ENCODE measurements around the gene HYAL2. TPM values are rescaled to one million over a fixed set of nuclear protein-coding genes. Genes with fewer than 3 reads are reported as not detected.

HYAL2 gene
- total and polyA plus RNA-seq, 9 of the 15 experiments (the other 6 are each of a cell fraction or from before 2014, with no cell fraction given) = 0.36 to 22.7 (median 11.4) TPM; not detected in 1

DNA sequence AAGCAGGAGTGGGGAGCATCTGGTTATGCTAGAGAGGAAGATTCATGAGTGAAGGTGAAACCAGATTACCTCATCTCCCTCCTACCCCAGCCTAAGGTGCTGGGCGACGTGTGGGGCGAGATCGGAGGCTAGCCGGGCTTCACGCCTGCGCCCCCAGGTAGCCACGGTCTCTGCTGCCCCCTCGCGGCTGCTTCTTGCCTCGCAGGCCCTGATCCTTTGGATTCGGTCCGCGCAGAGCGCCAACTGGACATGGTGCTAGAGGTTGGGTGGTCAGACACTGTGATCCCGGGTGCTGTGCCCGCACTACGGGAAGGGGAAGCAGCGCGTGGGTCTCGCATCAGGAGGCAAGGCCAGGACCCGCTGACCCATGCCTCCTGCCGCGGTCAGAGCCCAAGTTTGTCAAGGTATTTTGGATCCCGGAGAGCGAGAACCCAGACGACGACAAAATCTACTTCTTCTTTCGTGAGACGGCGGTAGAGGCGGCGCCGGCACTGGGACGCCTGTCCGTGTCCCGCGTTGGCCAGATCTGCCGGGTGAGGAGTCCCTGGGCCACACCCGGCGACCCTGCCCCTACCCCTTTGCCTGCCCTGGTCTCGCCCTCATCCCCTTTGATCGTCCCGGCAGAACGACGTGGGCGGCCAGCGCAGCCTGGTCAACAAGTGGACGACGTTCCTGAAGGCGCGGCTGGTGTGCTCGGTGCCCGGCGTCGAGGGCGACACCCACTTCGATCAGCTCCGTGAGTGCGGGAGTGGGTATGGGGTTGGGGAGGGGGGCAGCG, 49.4 kb downstream of the HYAL2 start:
- in situ Hi-C loops (cut with MboI) = loop anchor here (5.0 kb wide), 2 partner anchors 46 to 81 kb away; partner anchors contain the start of gene GNAT1
- H3K4me2 ChIP-seq (ENCODE audit: insufficient read depth, low read length) = peak overlapping the region; percentile 88
- POLR2A ChIA-PET = no interaction called here
- TF ChIP-seq RBM15 (IDR thresholded peaks at IDR 0.05; ENCODE audit: insufficient read depth, low read length) (no peak), KAT2B (IDR thresholded peaks at IDR 0.05; ENCODE audit: low read depth, low read length) (no peak), AFF1 (IDR thresholded peaks at IDR 0.05; ENCODE audit: low read depth in 1 of 2, partially characterized antibody in 2 of 2) (no peak), U2AF1 (optimal IDR thresholded peaks at IDR 0.05; ENCODE audit: low read depth, low read length) (no peak), SRF (CRISPR knock-in tag; IDR thresholded peaks at IDR 0.05) (no peak), ZNF282 (CRISPR knock-in tag; IDR thresholded peaks at IDR 0.05) (no peak), CBFA2T2 (conservative IDR thresholded peaks at IDR 0.05) (no peak), MTA3 (IDR thresholded peaks at IDR 0.05; ENCODE audit: borderline replicate concordance) (peak; percentile 74; the same call in 1 of the 2 replicates), ASH1L (IDR thresholded peaks at IDR 0.05; ENCODE audit: borderline replicate concordance, low read depth, partially characterized antibody) (no peak)
- TF ChIP-seq, protein P1, sequence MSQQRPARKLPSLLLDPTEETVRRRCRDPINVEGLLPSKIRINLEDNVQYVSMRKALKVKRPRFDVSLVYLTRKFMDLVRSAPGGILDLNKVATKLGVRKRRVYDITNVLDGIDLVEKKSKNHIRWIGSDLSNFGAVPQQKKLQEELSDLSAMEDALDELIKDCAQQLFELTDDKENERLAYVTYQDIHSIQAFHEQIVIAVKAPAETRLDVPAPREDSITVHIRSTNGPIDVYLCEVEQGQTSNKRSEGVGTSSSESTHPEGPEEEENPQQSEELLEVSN (IDR thresholded peaks at IDR 0.05; ENCODE audit: borderline replicate concordance in 1 of 2, extremely low read depth in 1 of 2, insufficient read depth in 1 of 2, insufficient read length in 1 of 2, low read depth in 1 of 2, low read length in 1 of 2, poor library complexity in 1 of 2, severe bottlenecking in 1 of 2) = peak in 1 of 2 experiments; percentile 6
- TF ChIP-seq, protein P2, sequence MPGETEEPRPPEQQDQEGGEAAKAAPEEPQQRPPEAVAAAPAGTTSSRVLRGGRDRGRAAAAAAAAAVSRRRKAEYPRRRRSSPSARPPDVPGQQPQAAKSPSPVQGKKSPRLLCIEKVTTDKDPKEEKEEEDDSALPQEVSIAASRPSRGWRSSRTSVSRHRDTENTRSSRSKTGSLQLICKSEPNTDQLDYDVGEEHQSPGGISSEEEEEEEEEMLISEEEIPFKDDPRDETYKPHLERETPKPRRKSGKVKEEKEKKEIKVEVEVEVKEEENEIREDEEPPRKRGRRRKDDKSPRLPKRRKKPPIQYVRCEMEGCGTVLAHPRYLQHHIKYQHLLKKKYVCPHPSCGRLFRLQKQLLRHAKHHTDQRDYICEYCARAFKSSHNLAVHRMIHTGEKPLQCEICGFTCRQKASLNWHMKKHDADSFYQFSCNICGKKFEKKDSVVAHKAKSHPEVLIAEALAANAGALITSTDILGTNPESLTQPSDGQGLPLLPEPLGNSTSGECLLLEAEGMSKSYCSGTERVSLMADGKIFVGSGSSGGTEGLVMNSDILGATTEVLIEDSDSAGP (CRISPR knock-in tag; IDR thresholded peaks at IDR 0.05) = peak; percentile 56; the same call in 1 of the 2 replicates

More for the DNA sequence above, 49.4 kb downstream of the HYAL2 start:
- peak overlapping the region; percentile 96 for H2AFZ ChIP-seq (ENCODE audit: low read depth, low read length)
- H3K36me3 ChIP-seq (ENCODE audit: control insufficient read depth, insufficient read depth, low read length) = no peaks in the 10 kb centered on the region
- peaks cover 4 to 61% of the 10 kb centered on the region in 2 experiments; a peak in 3 of 5 replicates for H3K4me1 ChIP-seq (replicated peaks in 1 of 2; ENCODE audit: control insufficient read depth in 2 of 2, insufficient read depth in 2 of 2, low read length in 2 of 2)
- H3K27ac ChIP-seq (ENCODE audit: extremely low read depth, low read depth, low read length) = no peak overlapping the region
- FAIRE-seq (peak; percentile 89), DNase-seq (ENCODE audit: extremely low read depth in 1 of 4, low spot score in 3 of 4) (peak; percentile 87 to 92 (median 88)), ATAC-seq (peak; percentile 90)
- WGBS (ENCODE audit: insufficient coverage, low coverage, missing lambda C conversion rate) = 1% methylated on average over 34 of the region's 61 CpGs
- no peaks in the 10 kb centered on the region for H3K9me3 ChIP-seq (replicated peaks; ENCODE audit: control insufficient read depth, insufficient read depth, low read depth, low read length)
- H3K4me3 ChIP-seq = peak overlapping the region; percentile 28
- peak overlapping the region; percentile 63 to 93 for H3K9ac ChIP-seq (ENCODE audit: insufficient read depth in 1 of 2, low read depth in 2 of 2, low read length in 2 of 2)
- no peaks in the 10 kb centered on the region; the same call in 1 of the 2 replicates for H4K20me1 ChIP-seq (replicated peaks; ENCODE audit: control insufficient read depth, insufficient read depth, low read length)
- BruUV-seq (replicated peaks) = no TSS peak
- intact Hi-C loops (cut with micrococcal nuclease) = loop anchor here (1.0 to 5.0 kb wide), 3 partner anchors 46 to 151 kb away; no protein-coding TSS in a partner anchor
- H3K27me3 ChIP-seq (ENCODE audit: control insufficient read depth in 2 of 2, insufficient read depth in 2 of 2, low read length in 2 of 2) = no peaks in the 10 kb centered on the region
- H3K9me1 ChIP-seq (ENCODE audit: control insufficient read depth, insufficient read depth, low read length) = no peaks in the 10 kb centered on the region
- H3K79me2 ChIP-seq (ENCODE audit: control insufficient read depth, insufficient read depth, low read length) = no peaks in the 10 kb centered on the region
- CTCF ChIA-PET (ENCODE audit: low intra/inter-chr PET ratio) = interaction anchor here (0.7 to 4.1 kb wide), 9 partner anchors 12 to 278 kb away, joined by 3 to 37 read pairs (median 6); partner anchors contain the start of gene GNAT1
